IMR-90 (cell line): ENCODE measurements around the gene C10orf62. TPM values are rescaled to one million over a fixed set of nuclear protein-coding genes. Genes with fewer than 3 reads are reported as not detected.
A peak's percentile ranks its signal among the peaks of the same experiment; 100 is the strongest.

Experiments used
- ATAC-seq: fragments of 200-7000 bp; cut with Tn5 transposase; 2 replicates; pipeline ENCODE4 v1.9.1; 2020; ENCODE audit warnings: low read depth, mild to moderate bottlenecking, moderate library complexity
- BruUV-seq: library from RNA; stranded (reverse); fragments of 400-500 nt; replicated peaks from 2 replicates; lab custom pipeline; 2021; lab: Mats Ljungman, UMichigan
- CTCF ChIA-PET: fragments of 300-600 bp; formaldehyde crosslinking; extraction: SDS; loops from one replicate; lab custom pipeline; 2021; ENCODE audit warnings: antibody characterized with exemption; lab: Yijun Ruan, JAX
- POLR2A ChIA-PET: fragments of 300-600 bp; sonication (Branson Sonifier 250); formaldehyde crosslinking; loops from one replicate; lab custom pipeline; 2022; ENCODE audit warnings: antibody characterized with exemption; ENCODE audit not compliant: unreplicated experiment; lab: Charles Lee
- DNase-seq: peaks from one replicate; pipeline ENCODE4 v3.0.0; 2013
- H2AFZ ChIP-seq: replicated peaks from 2 replicates; pipeline ENCODE3; 2013; ENCODE audit warnings: low read length, mild to moderate bottlenecking; ENCODE audit not compliant: poor library complexity
- H2AK5ac ChIP-seq: 2 replicates; pipeline ENCODE4 v1.6.1; 2013; ENCODE audit warnings: low read depth, low read length, inconsistent platforms
- H2AK9ac ChIP-seq: replicated peaks from 2 replicates; pipeline ENCODE3; 2013; ENCODE audit warnings: mild to moderate bottlenecking, low read depth, low read length, moderate library complexity; ENCODE audit not compliant: poor library complexity
- H2BK120ac ChIP-seq: 2 replicates; pipeline ENCODE4 v1.6.1; 2013; ENCODE audit warnings: low read depth, low read length, inconsistent platforms
- H2BK15ac ChIP-seq: 3 replicates; pipeline ENCODE4 v1.6.1; 2013; ENCODE audit warnings: low read depth, low read length, inconsistent platforms
- H2BK20ac ChIP-seq: 2 replicates; pipeline ENCODE4 v1.6.1; 2013; ENCODE audit warnings: low read depth, mild to moderate bottlenecking, inconsistent platforms, low read length, moderate library complexity
- H2BK5ac ChIP-seq: 2 replicates; pipeline ENCODE4 v1.6.1; 2013; ENCODE audit warnings: mild to moderate bottlenecking, low read depth, low read length, inconsistent platforms; ENCODE audit not compliant: poor library complexity, severe bottlenecking
- H3K14ac ChIP-seq: replicated peaks from 2 replicates; pipeline ENCODE4 v1.6.1; 2013; ENCODE audit warnings: low read depth, low read length, inconsistent platforms
- H3K18ac ChIP-seq: 2 replicates; pipeline ENCODE4 v1.6.1; 2013; ENCODE audit warnings: low read depth, low read length, control low read depth
- H3K23ac ChIP-seq: 2 replicates; pipeline ENCODE4 v1.6.1; 2013; ENCODE audit warnings: low read depth, low read length, inconsistent platforms
- H3K27ac ChIP-seq: 2 replicates; pipeline ENCODE4 v1.5.1; 2013; ENCODE audit warnings: mild to moderate bottlenecking, control low read depth, low read length; ENCODE audit not compliant: insufficient read depth
- H3K27me3 ChIP-seq: 2 replicates; pipeline ENCODE4 v1.6.1; 2013; ENCODE audit warnings: low read length; ENCODE audit not compliant: control insufficient read depth, insufficient read depth
- H3K36me3 ChIP-seq: 2 replicates; pipeline ENCODE4 v1.6.1; 2013; ENCODE audit warnings: low read length, mixed read lengths; ENCODE audit not compliant: control insufficient read depth, insufficient read depth
- H3K4ac ChIP-seq: 2 replicates; pipeline ENCODE4 v1.6.1; 2013; ENCODE audit warnings: low read depth, low read length, inconsistent platforms
- H3K4me1 ChIP-seq: 2 replicates; pipeline ENCODE4 v1.6.1; 2013; ENCODE audit warnings: low read length, mixed read lengths; ENCODE audit not compliant: control insufficient read depth, insufficient read depth
- H3K4me2 ChIP-seq: 2 replicates; pipeline ENCODE4 v1.6.1; 2013; ENCODE audit warnings: low read depth, mild to moderate bottlenecking, control low read depth, low read length, moderate library complexity
- H3K4me3 ChIP-seq: 2 replicates; pipeline ENCODE4 v1.5.1; 2013; ENCODE audit warnings: low read depth, mild to moderate bottlenecking, control low read depth, low read length, moderate library complexity; ENCODE audit not compliant: insufficient read depth
- H3K56ac ChIP-seq: 2 replicates; pipeline ENCODE4 v1.6.1; 2013; ENCODE audit warnings: low read length, inconsistent platforms; ENCODE audit not compliant: insufficient read depth; ENCODE audit errors: extremely low read depth
- H3K79me1 ChIP-seq, 2 experiments: 2 replicates each; pipeline ENCODE4 v1.6.1; 2013; ENCODE audit warnings: low read length in 2 of 2, inconsistent platforms in 1 of 2, low read depth in 1 of 2
- H3K9ac ChIP-seq: 2 replicates; pipeline ENCODE4 v1.6.1; 2013; ENCODE audit warnings: low read depth, low read length, control low read depth
- H3K9me1 ChIP-seq: 2 replicates; pipeline ENCODE4 v1.6.1; 2013; ENCODE audit warnings: low read length, inconsistent platforms; ENCODE audit not compliant: insufficient read depth
- H3K9me3 ChIP-seq: 2 replicates; pipeline ENCODE4 v1.6.1; 2013; ENCODE audit warnings: low read length; ENCODE audit not compliant: control insufficient read depth, insufficient read depth
- H4K20me1 ChIP-seq: 2 replicates; pipeline ENCODE4 v1.6.1; 2013; ENCODE audit warnings: low read length, inconsistent platforms; ENCODE audit not compliant: insufficient read depth
- H4K5ac ChIP-seq: 2 replicates; pipeline ENCODE4 v1.6.1; 2013; ENCODE audit warnings: mild to moderate bottlenecking, low read depth, low read length, control low read depth
- H4K8ac ChIP-seq, 2 experiments: 2 replicates each; pipeline ENCODE4 v1.6.1; 2013; ENCODE audit warnings: low read depth in 2 of 2, low read length in 2 of 2, control low read depth in 1 of 2, inconsistent platforms in 1 of 2
- H4K91ac ChIP-seq: 2 replicates; pipeline ENCODE4 v1.6.1; 2013; ENCODE audit warnings: low read depth, low read length, inconsistent platforms; ENCODE audit not compliant: insufficient read depth
- BHLHE40 ChIP-seq: fragments of 150-350 bp; IDR thresholded peaks from 2 replicates; pipeline ENCODE4 v1.6.1; 2016; ENCODE audit warnings: mild to moderate bottlenecking, low read depth, low read length
- CEBPB ChIP-seq: IDR thresholded peaks from 2 replicates; pipeline ENCODE4 v1.6.1; 2012; ENCODE audit warnings: low read depth, low read length, improper control_type of control experiment
- CHD1 ChIP-seq: IDR thresholded peaks from 2 replicates; pipeline ENCODE4 v1.6.1; 2012; ENCODE audit warnings: low read depth, low read length, improper control_type of control experiment
- FOS ChIP-seq: fragments of 150-350 bp; IDR thresholded peaks from 2 replicates; pipeline ENCODE4 v1.6.1; 2016; ENCODE audit warnings: low read depth, low read length
- NFE2L2 ChIP-seq: fragments of 150-350 bp; IDR thresholded peaks from 2 replicates; pipeline ENCODE4 v1.6.1; 2016; ENCODE audit warnings: low read depth, mild to moderate bottlenecking, low read length
- POLR2A ChIP-seq: IDR thresholded peaks from 2 replicates; pipeline ENCODE4 v1.6.1; 2012; ENCODE audit warnings: mild to moderate bottlenecking, low read depth, low read length
- RAD21 ChIP-seq: IDR thresholded peaks from 2 replicates; pipeline ENCODE4 v1.6.1; 2012; ENCODE audit warnings: low read length, improper control_type of control experiment
- RFX5 ChIP-seq: IDR thresholded peaks from 2 replicates; pipeline ENCODE4 v1.8.0; 2012; ENCODE audit warnings: low read depth, mild to moderate bottlenecking, low read length, moderate library complexity
- SMC3 ChIP-seq: fragments of 150-350 bp; IDR thresholded peaks from 2 replicates; pipeline ENCODE4 v1.6.1; 2016; ENCODE audit warnings: low read depth, mild to moderate bottlenecking, antibody characterized with exemption, low read length, moderate library complexity
- WGBS, 2 experiments: methylation state at CpG; one replicate each; pipeline versions ENCODE4 v1.1.5 to v1.1.7; 2013; ENCODE audit warnings: missing lambda C conversion rate in 2 of 2; ENCODE audit not compliant: insufficient read length in 1 of 2; ENCODE audit errors: extremely low coverage in 2 of 2; 5-methylcytosine and 5-hydroxymethylcytosine counted together
- dilution Hi-C: fragments of 300-500 bp; cut with HindIII; formaldehyde crosslinking; loops from one replicate; pipeline ENCODE4 v1.14.3; 2018; ENCODE audit warnings: low sequenced_read_pairs; ENCODE audit not compliant: unreplicated experiment
- in situ Hi-C: fragments of 300-500 bp; cut with MboI; formaldehyde crosslinking; loops from 3 replicates; pipeline ENCODE4 v1.14.3; 2019; ENCODE audit warnings: low sequenced_read_pairs, inconsistent platforms, mixed read lengths
- intact Hi-C: fragments of 100-400 bp; cut with micrococcal nuclease; formaldehyde crosslinking; loops from 2 replicates; pipeline ENCODE4 v1.10.0; 2022
- polyA plus RNA-seq, 3 experiments: library from polyadenylated mRNA; depleted of rRNA; stranded (reverse); fragments of >200 nt; gene quantifications; 2 replicates each; pipeline ENCODE4 v1.2.3, GENCODE V29; 2012; ENCODE audit warnings: low replicate concordance in 1 of 3
- total RNA-seq: library from RNA; depleted of rRNA; stranded (reverse); fragments of >200 nt; gene quantifications from 2 replicates; pipeline ENCODE4 v1.2.3, GENCODE V29; 2012
- TF ChIP-seq, protein P1 (sequence below): conservative IDR thresholded peaks from 2 replicates; pipeline ENCODE4 v1.5.1; 2012; ENCODE audit warnings: mild to moderate bottlenecking, low read depth, low read length, improper control_type of control experiment

The C10orf62 gene
- total and polyA plus RNA-seq, 2 of the 4 experiments (the other 2 are of a cell fraction) = not detected

DNA sequence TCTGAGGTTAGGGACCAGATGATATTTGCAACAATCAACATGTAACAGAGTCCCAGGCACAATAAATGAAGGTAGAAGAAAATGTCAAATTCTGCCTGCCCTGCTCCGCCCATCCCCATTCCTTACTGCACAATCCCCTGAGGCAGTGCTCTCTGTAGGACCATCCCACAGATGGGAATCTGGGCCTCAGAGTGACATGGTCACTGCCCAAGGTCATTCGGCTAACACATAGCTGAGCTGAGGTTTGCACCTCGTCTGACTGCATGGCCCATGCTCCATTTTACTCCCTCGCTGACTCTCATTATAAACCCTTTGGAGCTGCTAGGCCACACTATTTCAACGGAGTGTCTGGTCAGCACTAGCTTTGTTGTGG, 4.1 kb upstream of the C10orf62 start:
- H4K5ac ChIP-seq = no peak overlapping the region
- no peak for ATAC-seq
- no peaks in the 10 kb centered on the region for H3K27me3 ChIP-seq
- H3K79me1 ChIP-seq = no peaks in the 10 kb centered on the region
- intact Hi-C loops (no loop called here), dilution Hi-C loops (no loop called here), in situ Hi-C loops (no loop called here)
- H3K4me3 ChIP-seq = no peak overlapping the region
- no peak overlapping the region for H2BK20ac ChIP-seq
- peak overlapping the region; percentile 26 for H2AFZ ChIP-seq
- no peaks in the 10 kb centered on the region for H3K9me3 ChIP-seq
- H4K20me1 ChIP-seq = no peaks in the 10 kb centered on the region
- H3K4ac ChIP-seq = no peak overlapping the region
- H3K4me2 ChIP-seq = no peak overlapping the region
- no peak overlapping the region for H3K18ac ChIP-seq
- BruUV-seq = no TSS peak
- H2BK15ac ChIP-seq = no peak overlapping the region
- TF ChIP-seq SMC3 (no peak), NFE2L2 (no peak), RFX5 (no peak), RAD21 (no peak), BHLHE40 (no peak), POLR2A (no peak), CHD1 (no peak), FOS (no peak), CEBPB (no peak)
- TF ChIP-seq, protein P1, sequence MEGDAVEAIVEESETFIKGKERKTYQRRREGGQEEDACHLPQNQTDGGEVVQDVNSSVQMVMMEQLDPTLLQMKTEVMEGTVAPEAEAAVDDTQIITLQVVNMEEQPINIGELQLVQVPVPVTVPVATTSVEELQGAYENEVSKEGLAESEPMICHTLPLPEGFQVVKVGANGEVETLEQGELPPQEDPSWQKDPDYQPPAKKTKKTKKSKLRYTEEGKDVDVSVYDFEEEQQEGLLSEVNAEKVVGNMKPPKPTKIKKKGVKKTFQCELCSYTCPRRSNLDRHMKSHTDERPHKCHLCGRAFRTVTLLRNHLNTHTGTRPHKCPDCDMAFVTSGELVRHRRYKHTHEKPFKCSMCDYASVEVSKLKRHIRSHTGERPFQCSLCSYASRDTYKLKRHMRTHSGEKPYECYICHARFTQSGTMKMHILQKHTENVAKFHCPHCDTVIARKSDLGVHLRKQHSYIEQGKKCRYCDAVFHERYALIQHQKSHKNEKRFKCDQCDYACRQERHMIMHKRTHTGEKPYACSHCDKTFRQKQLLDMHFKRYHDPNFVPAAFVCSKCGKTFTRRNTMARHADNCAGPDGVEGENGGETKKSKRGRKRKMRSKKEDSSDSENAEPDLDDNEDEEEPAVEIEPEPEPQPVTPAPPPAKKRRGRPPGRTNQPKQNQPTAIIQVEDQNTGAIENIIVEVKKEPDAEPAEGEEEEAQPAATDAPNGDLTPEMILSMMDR = no peak
- no peak overlapping the region for H2AK9ac ChIP-seq
- H3K56ac ChIP-seq = no peak overlapping the region
- H2BK120ac ChIP-seq = no peak overlapping the region
- 0 out of 2 replicates have a peak, but pooled peaks cover 6% of the 10 kb centered on the region for H3K9me1 ChIP-seq
- H3K27ac ChIP-seq = no peak overlapping the region
- peaks cover 3% of the 10 kb centered on the region; the same call in 1 of the 2 replicates for H3K4me1 ChIP-seq
- ChIA-PET CTCF (interaction anchor here (1.2 kb wide), 1 partner anchor 27 kb away, joined by 3 read pairs; no protein-coding TSS in a partner anchor), POLR2A (no interaction called here)
- H2BK5ac ChIP-seq = no peak overlapping the region
- H3K9ac ChIP-seq = no peak overlapping the region
- 77% methylated on average over 4 of the region's 5 CpGs; no CpG with 5 or more reads in 1 of the 2 experiments for WGBS, 2 experiments
- DNase-seq = no peak
- no peaks in the 10 kb centered on the region for H3K36me3 ChIP-seq
- H3K23ac ChIP-seq = no peak overlapping the region
- H2AK5ac ChIP-seq = no peak overlapping the region
- no peak overlapping the region for H4K91ac ChIP-seq
- no peak overlapping the region for H4K8ac ChIP-seq
- H3K14ac ChIP-seq = no peak overlapping the region
